WTC11 (cell line): ENCODE measurements around the gene NGDN. TPM values are rescaled to one million over a fixed set of nuclear protein-coding genes. Genes with fewer than 3 reads are reported as not detected.

Experiments used
- ATAC-seq: fragments of 200-7000 bp; cut with Tn5 transposase; 2 replicates; pipeline ENCODE4 v1.10.0; 2021; ENCODE audit warnings: mild to moderate bottlenecking, moderate library complexity
- CTCF ChIA-PET: fragments of 300-600 bp; sonication (Branson Sonifier 250); formaldehyde crosslinking; loops from one replicate; lab custom pipeline; 2021; ENCODE audit warnings: antibody characterized with exemption; lab: Charles Lee
- POLR2A ChIA-PET: fragments of 350-600 bp; sonication (Branson Sonifier 250); formaldehyde crosslinking; loops from one replicate; lab custom pipeline; 2021; ENCODE audit warnings: antibody characterized with exemption; lab: Charles Lee
- DNase-seq: peaks from one replicate; pipeline ENCODE4 v3.0.0; 2021; ENCODE audit warnings: low spot score
- H3K27ac Mint-ChIP-seq: 2 replicates; pipeline ENCODE4 v1.8.0; 2021; ENCODE audit warnings: mixed read lengths
- H3K27me3 Mint-ChIP-seq: 2 replicates; pipeline ENCODE4 v1.8.0; 2021; ENCODE audit warnings: low read depth, mild to moderate bottlenecking, moderate library complexity, mixed read lengths
- H3K36me3 Mint-ChIP-seq: 2 replicates; pipeline ENCODE4 v1.8.0; 2021; ENCODE audit warnings: mixed read lengths
- H3K4me1 Mint-ChIP-seq: 2 replicates; pipeline ENCODE4 v1.8.0; 2022; ENCODE audit warnings: mixed read lengths
- H3K4me3 Mint-ChIP-seq: 2 replicates; pipeline ENCODE4 v1.8.0; 2021; ENCODE audit warnings: mild to moderate bottlenecking, moderate library complexity, mixed read lengths
- H3K9me3 Mint-ChIP-seq: 2 replicates; pipeline ENCODE4 v1.8.0; 2021; ENCODE audit warnings: mixed read lengths
- ATF6 ChIP-seq: sonication (generic); formaldehyde crosslinking; IDR thresholded peaks from 2 replicates; pipeline ENCODE4 v1.8.1; 2023; ENCODE audit warnings: mild to moderate bottlenecking, missing genetic modification reagents
- CREM ChIP-seq: sonication (generic); formaldehyde crosslinking; IDR thresholded peaks from 2 replicates; pipeline ENCODE4 v1.8.1; 2022; ENCODE audit warnings: mild to moderate bottlenecking, missing genetic modification reagents, moderate library complexity
- E2F4 ChIP-seq: sonication (generic); formaldehyde crosslinking; IDR thresholded peaks from 2 replicates; pipeline ENCODE4 v1.8.1; 2022; ENCODE audit warnings: low read depth, mild to moderate bottlenecking, moderate library complexity, missing genetic modification reagents, borderline replicate concordance
- ERG ChIP-seq: fragments of 250-450 bp; sonication (Bioruptor Pico); IDR thresholded peaks from 2 replicates; pipeline ENCODE4 v1.8.0; 2021; ENCODE audit warnings: mild to moderate bottlenecking
- ETV6 ChIP-seq: sonication (generic); formaldehyde crosslinking; IDR thresholded peaks from 2 replicates; pipeline ENCODE4 v1.8.1; 2022; ENCODE audit warnings: mild to moderate bottlenecking, missing genetic modification reagents
- FOXK1 ChIP-seq: sonication (generic); formaldehyde crosslinking; IDR thresholded peaks from 2 replicates; pipeline ENCODE4 v1.8.0; 2022; ENCODE audit warnings: mild to moderate bottlenecking, moderate library complexity, missing genetic modification reagents
- FOXP1 ChIP-seq: sonication (generic); formaldehyde crosslinking; IDR thresholded peaks from 2 replicates; pipeline ENCODE4 v1.8.0; 2022; ENCODE audit warnings: missing genetic modification reagents, mild to moderate bottlenecking, moderate library complexity, borderline replicate concordance
- GRHL2 ChIP-seq: fragments of 250-450 bp; sonication (Bioruptor Pico); IDR thresholded peaks from 2 replicates; pipeline ENCODE4 v1.8.0; 2022; ENCODE audit warnings: mild to moderate bottlenecking, moderate library complexity; ENCODE audit not compliant: insufficient replicate concordance, severe bottlenecking
- HMGXB4 ChIP-seq: sonication (generic); formaldehyde crosslinking; IDR thresholded peaks from 2 replicates; pipeline ENCODE4 v1.8.1; 2023; ENCODE audit warnings: mild to moderate bottlenecking, moderate library complexity, missing genetic modification reagents
- IRF2 ChIP-seq: sonication (generic); formaldehyde crosslinking; IDR thresholded peaks from 2 replicates; pipeline ENCODE4 v1.8.0; 2022; ENCODE audit warnings: low read depth, missing genetic modification reagents, borderline replicate concordance
- JAZF1 ChIP-seq: fragments of 250-450 bp; sonication (Bioruptor Pico); IDR thresholded peaks from 2 replicates; pipeline ENCODE4 v1.9.0; 2021; ENCODE audit warnings: moderate library complexity, mild to moderate bottlenecking, inconsistent platforms
- MYBL2 ChIP-seq: sonication (generic); formaldehyde crosslinking; IDR thresholded peaks from 2 replicates; pipeline ENCODE4 v1.8.1; 2023; ENCODE audit warnings: mild to moderate bottlenecking, moderate library complexity, missing genetic modification reagents
- NFE2L1 ChIP-seq: sonication (generic); formaldehyde crosslinking; IDR thresholded peaks from 2 replicates; pipeline ENCODE4 v1.8.1; 2023; ENCODE audit warnings: missing genetic modification reagents
- NR1H2 ChIP-seq: sonication (generic); formaldehyde crosslinking; IDR thresholded peaks from 2 replicates; pipeline ENCODE4 v1.9.0; 2021; ENCODE audit warnings: mild to moderate bottlenecking, moderate library complexity, missing genetic modification reagents
- NR3C1 ChIP-seq: sonication (generic); formaldehyde crosslinking; conservative IDR thresholded peaks from 2 replicates; pipeline ENCODE4 v1.8.1; 2023; ENCODE audit warnings: low read depth, mild to moderate bottlenecking, missing genetic modification reagents
- PRDM15 ChIP-seq: sonication (generic); formaldehyde crosslinking; IDR thresholded peaks from 2 replicates; pipeline ENCODE4 v1.8.0; 2022; ENCODE audit warnings: missing genetic modification reagents
- RORB ChIP-seq: fragments of 250-450 bp; sonication (Bioruptor Pico); IDR thresholded peaks from 2 replicates; pipeline ENCODE4 v1.9.0; 2021; ENCODE audit warnings: mild to moderate bottlenecking
- SMAD3 ChIP-seq: sonication (generic); formaldehyde crosslinking; IDR thresholded peaks from 2 replicates; pipeline ENCODE4 v1.8.0; 2022; ENCODE audit warnings: missing genetic modification reagents, mild to moderate bottlenecking, borderline replicate concordance
- ZNF671 ChIP-seq: fragments of 250-450 bp; sonication (Bioruptor Pico); IDR thresholded peaks from 2 replicates; pipeline ENCODE4 v1.8.0; 2021; ENCODE audit warnings: mild to moderate bottlenecking
- total RNA-seq: library from RNA; stranded (reverse); gene quantifications from 3 replicates; pipeline ENCODE4 v1.2.3, GENCODE V29; 2021

The NGDN gene
- total RNA-seq, 1 experiment from 2014 or later: 45.5 TPM

GRCh38 chr14:23443411-23443812, 26.1 kb upstream of the NGDN start:
- H3K4me3 Mint-ChIP-seq: no peak overlapping the region
- peaks cover 17% of the 10 kb centered on the region for H3K4me1 Mint-ChIP-seq
- ATAC-seq (no peak), DNase-seq (no peak)
- POLR2A ChIA-PET: no interaction called here
- CTCF ChIA-PET: interaction anchor here (1.0 to 2.1 kb wide), 9 partner anchors 10 to 118 kb away, joined by 3 to 12 read pairs (median 4); partner anchors contain the start of gene CMTM5
- no peaks in the 10 kb centered on the region for H3K9me3 Mint-ChIP-seq
- no peaks in the 10 kb centered on the region for H3K36me3 Mint-ChIP-seq
- no peak for TF ChIP-seq E2F4 (CRISPR knock-in tag)
- no peak for TF ChIP-seq NR1H2 (CRISPR knock-in tag)
- no peak for TF ChIP-seq FOXK1 (CRISPR knock-in tag)
- no peak for TF ChIP-seq NR3C1 (CRISPR knock-in tag)
- no peak for TF ChIP-seq RORB
- TF ChIP-seq JAZF1 (CRISPR knock-in tag): no peak
- TF ChIP-seq ETV6: no peak
- TF ChIP-seq NFE2L1 (CRISPR knock-in tag): no peak
- no peak for TF ChIP-seq SMAD3 (CRISPR knock-in tag)
- no peak for TF ChIP-seq ZNF671 (CRISPR knock-in tag)
- no peak for TF ChIP-seq GRHL2 (CRISPR knock-in tag)
- no peak for TF ChIP-seq PRDM15
- H3K27ac Mint-ChIP-seq: no peak overlapping the region
- H3K27me3 Mint-ChIP-seq: peaks cover 21% of the 10 kb centered on the region

- CTCF ChIA-PET: interaction anchor here (1.0 to 2.1 kb wide), 7 partner anchors 9 to 118 kb away, joined by 3 to 7 read pairs (median 3); partner anchors contain the start of gene CMTM5
- H3K27ac Mint-ChIP-seq: no peak overlapping the region
- H3K4me1 Mint-ChIP-seq: peaks cover 16% of the 10 kb centered on the region
- no peak for DNase-seq
- ATAC-seq: no peak
- POLR2A ChIA-PET: no interaction called here
- H3K36me3 Mint-ChIP-seq: no peaks in the 10 kb centered on the region
- TF ChIP-seq ATF6 (CRISPR knock-in tag) (no peak), MYBL2 (CRISPR knock-in tag) (no peak), CREM (CRISPR knock-in tag) (no peak), FOXP1 (CRISPR knock-in tag) (no peak), IRF2 (no peak), HMGXB4 (CRISPR knock-in tag) (no peak), ERG (CRISPR knock-in tag) (no peak), NR3C1 (CRISPR knock-in tag) (no peak)
- peaks cover 21% of the 10 kb centered on the region for H3K27me3 Mint-ChIP-seq
- no peak overlapping the region for H3K4me3 Mint-ChIP-seq
- H3K9me3 Mint-ChIP-seq: no peaks in the 10 kb centered on the region
Observed at GRCh38 chr14:23443881-23444280, 25.6 kb upstream of the NGDN start.
